A549 treated with ZK216348 at 1 μM for 4 hours (cell line): Measurements from ENCODE around the gene ZNF626. TPM values are rescaled to one million over a fixed set of nuclear protein-coding genes. Genes with fewer than 3 reads are reported as not detected.

ENCODE experiments used
- total RNA-seq: library from RNA; stranded (reverse); fragments of 200-300 nt; extraction: Qiagen RNA extraction; gene quantifications from 5 replicates; pipeline ENCODE4 v1.2.3, GENCODE V29; 2022; ENCODE audit warnings: low read depth

ZNF626 gene
- total RNA-seq, result not detected in 5 replicates

GRCh38 chr19:20661150-20661819 lies at the start of gene ZNF626:
Gene ZNF626, minus strand, starts transcription at chr19:20661571. Its CDS starts 125 bp downstream, at chr19:20661446.

Other genes starting within 250 kb of the ZNF626 start
- gene ZNF737, start 95.8 kb downstream of the ZNF626 start, total RNA-seq, result 0.22 TPM in 1 of 5 replicates, not detected in the others
- not detected in 5 replicates for gene ZNF66, start 114.7 kb upstream of the ZNF626 start, total RNA-seq